Measurements from ENCODE around the gene PRRX2. TPM values are rescaled to one million over a fixed set of nuclear protein-coding genes. Genes with fewer than 3 reads are reported as not detected.

The PRRX2 gene
- total and polyA plus RNA-seq, 2 of the 4 experiments (the other 2 are of a cell fraction): 12.7 to 35.5 TPM

- TF ChIP-seq CTCF (conservative IDR thresholded peaks at IDR 0.05; ENCODE audit: low read depth, low read length) (no peak), RFX5 (IDR thresholded peaks at IDR 0.05; ENCODE audit: low read depth, low read length) (no peak), POLR2A (IDR thresholded peaks at IDR 0.05; ENCODE audit: low read depth, low read length) (no peak), MXI1 (IDR thresholded peaks at IDR 0.05; ENCODE audit: borderline replicate concordance, low read depth, low read length) (no peak), CEBPB (IDR thresholded peaks at IDR 0.05; ENCODE audit: low read depth, low read length) (no peak), NFE2L2 (IDR thresholded peaks at IDR 0.05; ENCODE audit: low read depth, low read length) (no peak), SMC3 (IDR thresholded peaks at IDR 0.05; ENCODE audit: low read depth, low read length) (no peak)
Observed at GRCh38 chr9:129740174-129740573, 74.7 kb downstream of the PRRX2 start (continued).

Measured in IMR-90 (cell line).